ENCODE measurements around the gene TMEM123.

DNA sequence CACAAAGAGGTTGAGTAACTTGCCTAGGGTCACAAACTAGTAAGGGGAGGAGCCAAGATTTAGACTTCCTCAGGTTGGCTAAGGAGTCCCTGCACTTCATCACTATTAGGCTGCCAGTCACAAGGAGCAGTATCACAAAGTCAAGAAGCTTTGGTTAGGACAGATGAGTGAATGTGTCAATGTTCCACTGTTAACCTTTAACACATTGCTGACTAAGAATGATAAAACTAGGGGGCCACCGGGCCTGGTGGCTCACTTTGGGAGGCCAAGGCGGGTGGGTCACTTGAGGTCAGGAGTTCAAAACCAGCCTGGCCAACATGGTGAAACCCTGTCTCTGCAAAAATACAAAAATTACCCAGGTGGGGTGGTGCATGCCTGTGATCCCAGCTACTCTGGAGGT is 32.0 kb downstream of the TMEM123 start:
- TF ChIP-seq, protein P1, sequence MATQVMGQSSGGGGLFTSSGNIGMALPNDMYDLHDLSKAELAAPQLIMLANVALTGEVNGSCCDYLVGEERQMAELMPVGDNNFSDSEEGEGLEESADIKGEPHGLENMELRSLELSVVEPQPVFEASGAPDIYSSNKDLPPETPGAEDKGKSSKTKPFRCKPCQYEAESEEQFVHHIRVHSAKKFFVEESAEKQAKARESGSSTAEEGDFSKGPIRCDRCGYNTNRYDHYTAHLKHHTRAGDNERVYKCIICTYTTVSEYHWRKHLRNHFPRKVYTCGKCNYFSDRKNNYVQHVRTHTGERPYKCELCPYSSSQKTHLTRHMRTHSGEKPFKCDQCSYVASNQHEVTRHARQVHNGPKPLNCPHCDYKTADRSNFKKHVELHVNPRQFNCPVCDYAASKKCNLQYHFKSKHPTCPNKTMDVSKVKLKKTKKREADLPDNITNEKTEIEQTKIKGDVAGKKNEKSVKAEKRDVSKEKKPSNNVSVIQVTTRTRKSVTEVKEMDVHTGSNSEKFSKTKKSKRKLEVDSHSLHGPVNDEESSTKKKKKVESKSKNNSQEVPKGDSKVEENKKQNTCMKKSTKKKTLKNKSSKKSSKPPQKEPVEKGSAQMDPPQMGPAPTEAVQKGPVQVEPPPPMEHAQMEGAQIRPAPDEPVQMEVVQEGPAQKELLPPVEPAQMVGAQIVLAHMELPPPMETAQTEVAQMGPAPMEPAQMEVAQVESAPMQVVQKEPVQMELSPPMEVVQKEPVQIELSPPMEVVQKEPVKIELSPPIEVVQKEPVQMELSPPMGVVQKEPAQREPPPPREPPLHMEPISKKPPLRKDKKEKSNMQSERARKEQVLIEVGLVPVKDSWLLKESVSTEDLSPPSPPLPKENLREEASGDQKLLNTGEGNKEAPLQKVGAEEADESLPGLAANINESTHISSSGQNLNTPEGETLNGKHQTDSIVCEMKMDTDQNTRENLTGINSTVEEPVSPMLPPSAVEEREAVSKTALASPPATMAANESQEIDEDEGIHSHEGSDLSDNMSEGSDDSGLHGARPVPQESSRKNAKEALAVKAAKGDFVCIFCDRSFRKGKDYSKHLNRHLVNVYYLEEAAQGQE (IDR thresholded peaks at IDR 0.05; ENCODE audit: insufficient read depth in 1 of 2, low read depth in 2 of 2, low read length in 2 of 2), result no peak
- TF ChIP-seq POLR2AphosphoS5 (IDR thresholded peaks at IDR 0.05; ENCODE audit: low read depth, low read length), result no peak
- TF ChIP-seq TAF1 (IDR thresholded peaks at IDR 0.05; ENCODE audit: borderline replicate concordance, insufficient read depth, low read length), result no peak
- no peak for TF ChIP-seq SIN3A (IDR thresholded peaks at IDR 0.05; ENCODE audit: borderline replicate concordance, insufficient read depth, low read length)
